NB4 (cell line): Measurements from ENCODE around the gene EFHC2.

ENCODE experiments used
- CTCF ChIP-seq: IDR thresholded peaks from one replicate; pipeline ENCODE4 v1.5.1; 2012; ENCODE audit warnings: low read depth, low read length
- MAX ChIP-seq: IDR thresholded peaks from 2 replicates; pipeline ENCODE4 v1.6.1; 2011; ENCODE audit warnings: low read depth, low read length
- POLR2A ChIP-seq: IDR thresholded peaks from 2 replicates; pipeline ENCODE4 v1.6.1; 2011; ENCODE audit warnings: mild to moderate bottlenecking; ENCODE audit not compliant: insufficient read length; ENCODE audit errors: extremely low read depth

GRCh38 chrX:44218465-44218864, 125.0 kb downstream of the EFHC2 start:
- TF ChIP-seq CTCF = no peak
- no peak for TF ChIP-seq POLR2A
- no peak for TF ChIP-seq MAX
